Ovary (tissue), 9 donors: Measurements from ENCODE around the gene CD8A. TPM values are rescaled to one million over a fixed set of nuclear protein-coding genes. Genes with fewer than 3 reads are reported as not detected.
"Not testable (repeated sequence)": the region's sequence is repeated elsewhere in the genome, so short reads cannot be mapped to it uniquely, and the experiment has no call there.

ENCODE experiments used
- DNase-seq, 5 donors: peaks; one replicate each; pipeline ENCODE4 v3.0.0-alpha.2; 2019 to 2020
- H3K27ac ChIP-seq, 2 donors: fragments of 200-600 bp; one replicate each; pipeline versions ENCODE4 v1.5.1 to v1.8.0; 2019 to 2022
- H3K27me3 ChIP-seq: fragments of 200-600 bp; one replicate; pipeline ENCODE4 v1.8.0; 2022
- H3K36me3 ChIP-seq: fragments of 200-600 bp; sonication (generic); one replicate; pipeline ENCODE4 v1.5.1; 2019
- H3K4me1 ChIP-seq: one replicate; pipeline ENCODE4 v1.8.1; 2013; ENCODE audit warnings: mild to moderate bottlenecking, moderate library complexity; ENCODE audit not compliant: insufficient read depth
- H3K4me3 ChIP-seq: fragments of 200-600 bp; sonication (generic); one replicate; pipeline ENCODE4 v1.5.1; 2017
- H3K9me3 ChIP-seq, 2 donors: fragments of 200-600 bp in 1 of 2; sonication (generic) in 1 of 2; one replicate each; pipeline versions ENCODE4 v1.5.1 to v1.8.1; 2013 to 2019; ENCODE audit warnings: mild to moderate bottlenecking in 1 of 2, moderate library complexity in 1 of 2
- WGBS, 3 donors: extraction: QIAGEN DNeasy Blood & Tissue Kit in 1 of 3; methylation state at CpG; one replicate each; pipeline versions ENCODE4 v1.1.5 to v1.1.7; 2013 to 2017; 5-methylcytosine and 5-hydroxymethylcytosine counted together
- intact Hi-C, 4 donors: fragments of 100-400 bp; cut with DNase I; formaldehyde crosslinking; loops; one replicate each; pipeline versions ENCODE4 v1.11.0 to v1.15.1; 2022 to 2023
- polyA plus RNA-seq, 2 donors: library from polyadenylated mRNA; stranded (reverse); fragments of 200-250 nt in 1 of 2; fragments of 350-450 nt in 1 of 2; fragmentation: Illumina TruSeq in 1 of 2; extraction: RNeasy Lipid Tissue Mini Kit (QIAGEN cat#74804) in 1 of 2; gene quantifications; one replicate each; pipeline ENCODE4 v1.2.3, GENCODE V29; 2013 to 2014
- total RNA-seq, 7 donors: library from RNA; depleted of rRNA in 2 of 7; stranded (reverse); fragments of >200 nt in 2 of 7; fragmentation: NEBNext Ultra II Directional in 3 of 7; extraction: Animal tissue kit (Norgen Biotek cat#: 25700) in 3 of 7; gene quantifications; one replicate each; pipeline versions ENCODE4 v1.1.0 to v1.2.4, GENCODE V29; 2016 to 2023
- donor health status: DM: no; HTN: no; CAD: no; lungs with moderate emphysema.
- donor health status: DM: no; HTN: no; CAD: no.
- donor health status: Bipolar disorder and iron deficiency.
- donor health status: DM: yes; HTN: yes; CAD: no.
- donor health status: DM: no; HTN: no; CAD: no.
- donor health status: DM: yes; HTN: yes; CAD: no.

Gene CD8A
- total and polyA plus RNA-seq, 9 donors: 0.53 to 10.0 (median 1.1) TPM

DNA sequence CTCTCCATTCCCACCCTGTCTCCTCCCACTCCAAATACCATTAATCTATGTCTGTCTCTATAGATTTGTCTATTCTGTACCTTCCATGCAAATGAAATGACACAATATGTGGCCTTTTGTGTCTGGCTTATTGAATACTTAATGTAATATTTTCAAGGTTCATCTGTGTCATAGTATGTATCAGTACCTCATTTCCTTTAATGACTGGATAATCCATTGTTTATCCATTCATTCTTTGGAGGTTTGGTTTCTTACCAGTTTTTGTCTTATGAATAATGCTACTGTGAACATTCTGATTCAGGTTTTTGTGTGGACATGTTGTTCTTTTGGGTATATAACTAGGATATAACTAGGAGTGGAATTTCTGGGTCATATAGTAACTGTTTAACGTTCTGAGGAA is 55.8 kb downstream of the CD8A start:
- H3K36me3 ChIP-seq, H3K4me1 ChIP-seq, H3K4me3 ChIP-seq, H3K27ac ChIP-seq, DNase-seq, intact Hi-C loops, H3K9me3 ChIP-seq, H3K27me3 ChIP-seq: not testable (repeated sequence)
- no CpG with 5 or more reads among the region's 1 CpG for WGBS, 3 donors

Other genes starting within 250 kb of the CD8A start
- 100 to 1,000 TPM in 3 of 7 donors, 10 to 100 TPM in 4; 38.6 to 127 (median 94.2) TPM for gene CHMP3, start 227.5 kb downstream of the CD8A start, total RNA-seq
- 100 to 1,000 TPM in 1 of 2 donors, 10 to 100 TPM in 1; 57.1 to 255 TPM for gene CHMP3, start 227.5 kb downstream of the CD8A start, polyA plus RNA-seq
- gene RNF103, start 167.0 kb downstream of the CD8A start, total RNA-seq: 10 to 100 TPM; 24.9 to 38.4 (median 32.4) TPM
- 10 to 100 TPM; 24.1 to 55.2 TPM for gene RNF103, start 167.0 kb downstream of the CD8A start, polyA plus RNA-seq
- 10 to 100 TPM; 22.9 to 31.1 (median 26.4) TPM for gene RMND5A, start 70.6 kb downstream of the CD8A start, total RNA-seq
- 10 to 100 TPM; 11.2 to 27.2 TPM for gene RMND5A, start 70.6 kb downstream of the CD8A start, polyA plus RNA-seq
- gene CD8B, start 71.0 kb upstream of the CD8A start, total RNA-seq: 1 to 10 TPM in 2 of 7 donors, under 1 TPM in 4, not detected in 1; 0.22 to 1.5 (median 0.50) TPM
- 1 to 10 TPM in 1 of 2 donors, under 1 TPM in 1; 0.47 to 3.2 TPM for gene CD8B, start 71.0 kb upstream of the CD8A start, polyA plus RNA-seq
- gene RGPD1, start 151.2 kb upstream of the CD8A start, total RNA-seq: 1 to 10 TPM in 4 of 7 donors, not detected in 3; 1.0 to 2.3 (median 1.6) TPM
- gene RGPD1, start 151.2 kb upstream of the CD8A start, polyA plus RNA-seq: under 1 TPM; 0.23 to 0.67 TPM
- gene PLGLB1, start 230.9 kb upstream of the CD8A start, total RNA-seq: 1 to 10 TPM; 1.6 to 4.4 (median 2.4) TPM
- gene PLGLB1, start 230.9 kb upstream of the CD8A start, polyA plus RNA-seq: 1 to 10 TPM; 1.3 to 2.7 TPM